Measurements from ENCODE around the gene GPBAR1. TPM values are rescaled to one million over a fixed set of nuclear protein-coding genes. Genes with fewer than 3 reads are reported as not detected.
A peak's percentile ranks its signal among the peaks of the same experiment; 100 is the strongest.

The GPBAR1 gene
- total RNA-seq: 0.40 and 0.68 TPM in 2 replicates

GRCh38 chr2:218260742-218261422, at the start of gene GPBAR1:
TSS of gene GPBAR1 (plus strand) at chr2:218261015. CDS start at chr2:218262725, 1,710 bp downstream.
- Mint-ChIP-seq H3K27ac (peak within 1 kb of the TSS; percentile 46), H3K9me3 (no peaks in the 10 kb centered on the region), H3K27me3 (no peaks in the 10 kb centered on the region), H3K4me1 (peaks cover 20% of the 10 kb centered on the region), H3K4me3 (no peak within 1 kb of the TSS), H3K36me3 (ENCODE audit: low read depth) (peaks cover 14% of the 10 kb centered on the region)
- intact Hi-C loops (cut with micrococcal nuclease): no loop called here
- no peak for DNase-seq

GRCh38 chr2:218214116-218214515, 46.7 kb upstream of the GPBAR1 start:
- Mint-ChIP-seq H3K27me3 (peaks cover 16% of the 10 kb centered on the region), H3K9me3 (peaks cover 8% of the 10 kb centered on the region), H3K4me1 (peaks cover 15% of the 10 kb centered on the region), H3K27ac (no peak overlapping the region), H3K36me3 (ENCODE audit: low read depth) (peaks cover 22% of the 10 kb centered on the region), H3K4me3 (no peak overlapping the region)
- no peak for DNase-seq
- intact Hi-C loops (cut with micrococcal nuclease): no loop called here

DNA sequence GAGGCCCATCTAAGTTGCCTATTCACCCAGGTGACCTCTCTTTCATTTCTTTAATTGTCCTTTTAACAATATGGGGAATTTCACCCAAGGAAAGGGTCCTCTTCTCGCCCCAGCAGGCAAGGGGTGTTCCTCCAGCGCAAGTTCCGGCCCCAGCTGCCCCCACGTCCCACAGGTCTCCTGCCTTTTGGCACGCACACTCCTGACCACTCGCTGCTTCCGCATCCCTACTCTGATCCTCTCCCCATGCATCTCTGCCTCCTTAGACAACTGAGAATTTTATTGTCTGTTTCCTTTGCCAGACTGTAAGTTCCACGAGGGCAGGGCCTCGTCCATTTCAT, 44.5 kb upstream of the GPBAR1 start:
- H3K9me3 Mint-ChIP-seq: no peaks in the 10 kb centered on the region
- DNase-seq: no peak
- peaks cover 32% of the 10 kb centered on the region for H3K4me1 Mint-ChIP-seq
- intact Hi-C loops (cut with micrococcal nuclease): loop anchor here (2.0 to 5.0 kb wide), 6 partner anchors 30 to 1172 kb away; partner anchors contain the start of genes CNOT9, CNPPD1, CTDSP1 and RETREG2
- peaks cover 38% of the 10 kb centered on the region for H3K36me3 Mint-ChIP-seq (ENCODE audit: low read depth)
- H3K4me3 Mint-ChIP-seq: peak overlapping the region; percentile 89
- H3K27ac Mint-ChIP-seq: peak overlapping the region; percentile 94
- peaks cover 5% of the 10 kb centered on the region for H3K27me3 Mint-ChIP-seq

- no peaks in the 10 kb centered on the region for H3K9me3 Mint-ChIP-seq
- DNase-seq: peak; percentile 99
- H3K4me1 Mint-ChIP-seq: peaks cover 37% of the 10 kb centered on the region
- peak within 1 kb of the TSS; percentile 89 for H3K4me3 Mint-ChIP-seq
- H3K27me3 Mint-ChIP-seq: peaks cover 4% of the 10 kb centered on the region
- H3K36me3 Mint-ChIP-seq (ENCODE audit: low read depth): peaks cover 44% of the 10 kb centered on the region
- H3K27ac Mint-ChIP-seq: peak within 1 kb of the TSS; percentile 94
- intact Hi-C loops (cut with micrococcal nuclease): loop anchor here (1.0 to 5.0 kb wide), 7 partner anchors 30 to 1172 kb away; partner anchors contain the start of genes AAMP, CNOT9, CNPPD1 and CTDSP1
These were observed 44.0 kb upstream of the GPBAR1 start, which contains the start of gene ARPC2 for GRCh38 chr2:218216674-218217359. TSS of gene ARPC2 (plus strand) at chr2:218217189. CDS start at chr2:218217471, 282 bp downstream.

GRCh38 chr2:218217360-218218267, 43.2 kb upstream of the GPBAR1 start:
- intact Hi-C loops (cut with micrococcal nuclease): loop anchor here (1.0 to 5.0 kb wide), 9 partner anchors 12 to 1171 kb away; partner anchors contain the start of genes AAMP, CNOT9, CNPPD1 and CTDSP1
- Mint-ChIP-seq H3K27ac (peak overlapping the region; percentile 90), H3K4me1 (peaks cover 42% of the 10 kb centered on the region), H3K9me3 (no peaks in the 10 kb centered on the region), H3K4me3 (peak overlapping the region; percentile 89), H3K27me3 (peaks cover 2% of the 10 kb centered on the region), H3K36me3 (ENCODE audit: low read depth) (peaks cover 46% of the 10 kb centered on the region)
- peak; percentile 90 for DNase-seq

- H3K9me3 Mint-ChIP-seq: no peaks in the 10 kb centered on the region
- H3K4me3 Mint-ChIP-seq: peak overlapping the region; percentile 89
- intact Hi-C loops (cut with micrococcal nuclease): loop anchor here (1.0 to 5.0 kb wide), 4 partner anchors 11 to 959 kb away; partner anchors contain the start of genes CNOT9, CNPPD1, RETREG2 and USP37
- peak; percentile 72 for DNase-seq
- peaks cover 50% of the 10 kb centered on the region for H3K36me3 Mint-ChIP-seq (ENCODE audit: low read depth)
- peaks cover 2% of the 10 kb centered on the region for H3K27me3 Mint-ChIP-seq
- peak overlapping the region; percentile 90 for H3K27ac Mint-ChIP-seq
- peaks cover 50% of the 10 kb centered on the region for H3K4me1 Mint-ChIP-seq
These were observed 42.3 kb upstream of the GPBAR1 start for GRCh38 chr2:218218268-218219185.

DNA sequence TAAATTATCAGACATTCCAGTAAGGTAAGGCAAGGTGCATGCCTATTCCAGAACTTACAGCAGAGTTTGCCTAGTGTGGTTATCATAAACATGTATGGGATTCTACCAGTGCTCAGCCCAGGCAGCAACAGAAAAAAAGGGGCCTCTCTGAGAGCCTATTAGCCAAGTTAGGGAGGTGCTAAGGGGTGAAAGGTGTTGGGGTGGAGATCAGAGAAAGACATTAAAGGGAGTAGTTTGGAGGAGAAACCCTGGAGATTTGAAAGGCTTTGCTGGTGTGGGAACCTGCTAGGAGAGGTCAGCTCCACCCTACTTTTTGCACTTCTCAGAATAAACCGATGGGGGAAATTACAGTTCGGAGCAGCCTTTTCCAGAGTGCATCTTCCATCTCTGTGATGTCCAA, 40.9 kb upstream of the GPBAR1 start:
- peaks cover 2% of the 10 kb centered on the region for H3K27me3 Mint-ChIP-seq
- DNase-seq: peak; percentile 61
- H3K27ac Mint-ChIP-seq: peak overlapping the region; percentile 78
- H3K9me3 Mint-ChIP-seq: no peaks in the 10 kb centered on the region
- peaks cover 63% of the 10 kb centered on the region for H3K36me3 Mint-ChIP-seq (ENCODE audit: low read depth)
- intact Hi-C loops (cut with micrococcal nuclease): loop anchor here (2.0 to 5.0 kb wide), 3 partner anchors 37 to 957 kb away; partner anchors contain the start of genes CNOT9, CNPPD1, RETREG2 and USP37
- H3K4me1 Mint-ChIP-seq: peaks cover 62% of the 10 kb centered on the region
- peak overlapping the region; percentile 89 for H3K4me3 Mint-ChIP-seq

DNA sequence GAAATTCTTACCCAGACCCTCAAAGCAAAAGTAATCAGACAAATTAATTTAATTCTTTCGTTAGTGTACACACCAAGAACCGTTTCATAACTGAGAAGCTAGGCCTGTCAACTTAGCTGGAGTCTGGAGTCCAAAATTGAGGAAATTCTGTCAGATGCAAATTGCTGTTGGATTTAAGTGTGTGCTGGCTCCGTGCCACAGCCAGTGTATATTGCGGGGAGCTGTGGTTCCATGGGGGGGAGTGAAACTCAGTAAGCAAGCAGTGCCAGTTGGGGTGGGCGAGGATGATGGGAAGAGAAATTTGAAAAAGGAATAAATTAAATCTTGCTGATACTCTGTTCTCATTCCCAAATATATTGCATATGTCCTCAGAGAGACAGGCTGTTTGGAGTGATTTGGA, 39.8 kb upstream of the GPBAR1 start:
- H3K27ac Mint-ChIP-seq: peak overlapping the region; percentile 78
- no peaks in the 10 kb centered on the region for H3K9me3 Mint-ChIP-seq
- H3K4me3 Mint-ChIP-seq: peak overlapping the region; percentile 89
- H3K4me1 Mint-ChIP-seq: peaks cover 72% of the 10 kb centered on the region
- DNase-seq: no peak
- H3K27me3 Mint-ChIP-seq: peaks cover 2% of the 10 kb centered on the region
- H3K36me3 Mint-ChIP-seq (ENCODE audit: low read depth): peaks cover 74% of the 10 kb centered on the region
- intact Hi-C loops (cut with micrococcal nuclease): no loop called here

DNA sequence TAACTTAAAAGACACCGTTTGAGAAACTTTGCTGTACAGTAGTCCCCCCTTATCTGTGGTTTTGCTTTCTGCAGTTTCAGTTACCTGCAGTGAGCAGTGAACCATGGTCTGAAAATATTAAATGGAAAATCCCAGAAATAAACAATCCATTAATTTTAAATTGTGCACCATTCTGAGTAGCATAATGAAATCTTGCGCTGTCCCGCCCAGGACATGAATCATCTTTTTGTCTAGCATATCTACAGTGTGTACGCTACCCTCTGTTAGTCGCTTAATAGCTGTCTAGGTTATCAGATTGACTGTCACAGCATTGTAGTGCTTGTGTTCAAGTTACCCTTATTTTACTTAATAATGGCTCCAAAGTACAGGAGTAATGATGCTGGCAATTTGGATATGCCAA, 37.8 kb upstream of the GPBAR1 start:
- Mint-ChIP-seq H3K27ac (peak overlapping the region; percentile 49), H3K4me1 (peaks cover 76% of the 10 kb centered on the region), H3K9me3 (no peaks in the 10 kb centered on the region), H3K4me3 (peak overlapping the region; percentile 89), H3K27me3 (no peaks in the 10 kb centered on the region), H3K36me3 (ENCODE audit: low read depth) (peaks cover 81% of the 10 kb centered on the region)
- DNase-seq: no peak
- intact Hi-C loops (cut with micrococcal nuclease): no loop called here

GRCh38 chr2:218224186-218224585, 36.6 kb upstream of the GPBAR1 start:
- Mint-ChIP-seq H3K4me3 (peak overlapping the region; percentile 66), H3K36me3 (ENCODE audit: low read depth) (peaks cover 83% of the 10 kb centered on the region), H3K27ac (peak overlapping the region; percentile 87), H3K9me3 (no peaks in the 10 kb centered on the region), H3K27me3 (no peaks in the 10 kb centered on the region), H3K4me1 (peaks cover 84% of the 10 kb centered on the region)
- DNase-seq: no peak
- intact Hi-C loops (cut with micrococcal nuclease): no loop called here

GRCh38 chr2:218226903-218227302, 33.9 kb upstream of the GPBAR1 start:
- intact Hi-C loops (cut with micrococcal nuclease): no loop called here
- Mint-ChIP-seq H3K27ac (peak overlapping the region; percentile 80), H3K27me3 (no peaks in the 10 kb centered on the region), H3K4me1 (peaks cover 76% of the 10 kb centered on the region), H3K9me3 (peaks cover 4% of the 10 kb centered on the region), H3K4me3 (peak overlapping the region; percentile 48), H3K36me3 (ENCODE audit: low read depth) (peaks cover 78% of the 10 kb centered on the region)
- no peak for DNase-seq

GRCh38 chr2:218228366-218229090, 32.3 kb upstream of the GPBAR1 start:
- intact Hi-C loops (cut with micrococcal nuclease): loop anchor here (1.0 to 2.0 kb wide), 4 partner anchors 10 to 42 kb away; partner anchors contain the start of genes AAMP and PNKD
- H3K9me3 Mint-ChIP-seq: peaks cover 4% of the 10 kb centered on the region
- peak overlapping the region; percentile 80 for H3K4me3 Mint-ChIP-seq
- H3K36me3 Mint-ChIP-seq (ENCODE audit: low read depth): peaks cover 83% of the 10 kb centered on the region
- H3K27me3 Mint-ChIP-seq: no peaks in the 10 kb centered on the region
- no peak for DNase-seq
- H3K27ac Mint-ChIP-seq: peak overlapping the region; percentile 93
- H3K4me1 Mint-ChIP-seq: peaks cover 62% of the 10 kb centered on the region

Data from activated CD4-positive, alpha-beta T cell treated with anti-CD3 and anti-CD28 coated beads, Interleukin-2, amount 10 ng/mL, durations not matched to agents 24 days and 14 days (primary cell).